NT2/D1 (cell line): ENCODE results near the gene LCMT1.

ENCODE experiments used
- YY1 ChIP-seq: IDR thresholded peaks from 2 replicates; pipeline ENCODE4 v1.6.1; 2011; ENCODE audit not compliant: insufficient read length, insufficient read depth
- ZNF274 ChIP-seq: IDR thresholded peaks from 2 replicates; pipeline ENCODE4 v1.6.1; 2011; ENCODE audit warnings: mild to moderate bottlenecking, low read depth, low read length

- TF ChIP-seq YY1 (no peak), ZNF274 (no peak)
Measured at GRCh38 chr16:25219070-25219737, 107.7 kb downstream of the LCMT1 start.
